Cardiac fibroblast (primary cell): Measurements from ENCODE around the gene TBCCD1.
"Not testable (repeated sequence)": the region's sequence is repeated elsewhere in the genome, so short reads cannot be mapped to it uniquely, and the experiment has no call there.

Experiments
- DNase-seq, 2 donors: peaks; one replicate each; pipeline versions ENCODE4 v3.0.0 to v3.0.0-alpha.2; 2010; ENCODE audit warnings: low read depth in 2 of 2
- H3K4me3 ChIP-seq, 2 donors: replicated peaks in 1 of 2; 1 replicate in 1 of 2; 2 replicates in 1 of 2; pipeline ENCODE4 v1.5.1; 2011; ENCODE audit warnings: low read depth in 2 of 2, low read length in 2 of 2, mild to moderate bottlenecking in 2 of 2, moderate library complexity in 1 of 2
- TF ChIP-seq, protein P1 (sequence below): IDR thresholded peaks from one replicate; pipeline ENCODE4 v1.5.1; 2011; ENCODE audit warnings: low read depth, mild to moderate bottlenecking, low read length, inconsistent platforms

TBCCD1 gene

DNA sequence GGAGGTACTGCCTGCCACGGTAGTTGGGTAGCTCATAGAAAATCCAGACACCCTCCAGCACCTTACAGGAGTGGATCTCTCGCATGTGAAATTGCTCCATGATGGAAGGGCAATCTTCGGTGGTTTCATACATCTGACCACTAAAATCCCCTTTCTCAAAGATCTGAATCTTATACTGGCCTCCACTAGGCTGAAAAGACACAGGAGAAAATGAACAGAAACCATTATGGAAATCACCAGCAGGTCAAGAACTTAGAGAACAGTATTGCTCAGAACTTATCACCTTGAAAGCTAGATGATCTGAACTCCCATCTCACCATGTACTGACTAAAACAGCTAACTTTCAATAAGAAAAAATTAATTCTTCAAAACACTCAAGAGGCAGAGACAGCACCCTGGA is 28.4 kb downstream of the TBCCD1 start:
- no peak for DNase-seq
- TF ChIP-seq, protein P1, sequence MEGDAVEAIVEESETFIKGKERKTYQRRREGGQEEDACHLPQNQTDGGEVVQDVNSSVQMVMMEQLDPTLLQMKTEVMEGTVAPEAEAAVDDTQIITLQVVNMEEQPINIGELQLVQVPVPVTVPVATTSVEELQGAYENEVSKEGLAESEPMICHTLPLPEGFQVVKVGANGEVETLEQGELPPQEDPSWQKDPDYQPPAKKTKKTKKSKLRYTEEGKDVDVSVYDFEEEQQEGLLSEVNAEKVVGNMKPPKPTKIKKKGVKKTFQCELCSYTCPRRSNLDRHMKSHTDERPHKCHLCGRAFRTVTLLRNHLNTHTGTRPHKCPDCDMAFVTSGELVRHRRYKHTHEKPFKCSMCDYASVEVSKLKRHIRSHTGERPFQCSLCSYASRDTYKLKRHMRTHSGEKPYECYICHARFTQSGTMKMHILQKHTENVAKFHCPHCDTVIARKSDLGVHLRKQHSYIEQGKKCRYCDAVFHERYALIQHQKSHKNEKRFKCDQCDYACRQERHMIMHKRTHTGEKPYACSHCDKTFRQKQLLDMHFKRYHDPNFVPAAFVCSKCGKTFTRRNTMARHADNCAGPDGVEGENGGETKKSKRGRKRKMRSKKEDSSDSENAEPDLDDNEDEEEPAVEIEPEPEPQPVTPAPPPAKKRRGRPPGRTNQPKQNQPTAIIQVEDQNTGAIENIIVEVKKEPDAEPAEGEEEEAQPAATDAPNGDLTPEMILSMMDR: no peak
- no peak overlapping the region for H3K4me3 ChIP-seq

DNA sequence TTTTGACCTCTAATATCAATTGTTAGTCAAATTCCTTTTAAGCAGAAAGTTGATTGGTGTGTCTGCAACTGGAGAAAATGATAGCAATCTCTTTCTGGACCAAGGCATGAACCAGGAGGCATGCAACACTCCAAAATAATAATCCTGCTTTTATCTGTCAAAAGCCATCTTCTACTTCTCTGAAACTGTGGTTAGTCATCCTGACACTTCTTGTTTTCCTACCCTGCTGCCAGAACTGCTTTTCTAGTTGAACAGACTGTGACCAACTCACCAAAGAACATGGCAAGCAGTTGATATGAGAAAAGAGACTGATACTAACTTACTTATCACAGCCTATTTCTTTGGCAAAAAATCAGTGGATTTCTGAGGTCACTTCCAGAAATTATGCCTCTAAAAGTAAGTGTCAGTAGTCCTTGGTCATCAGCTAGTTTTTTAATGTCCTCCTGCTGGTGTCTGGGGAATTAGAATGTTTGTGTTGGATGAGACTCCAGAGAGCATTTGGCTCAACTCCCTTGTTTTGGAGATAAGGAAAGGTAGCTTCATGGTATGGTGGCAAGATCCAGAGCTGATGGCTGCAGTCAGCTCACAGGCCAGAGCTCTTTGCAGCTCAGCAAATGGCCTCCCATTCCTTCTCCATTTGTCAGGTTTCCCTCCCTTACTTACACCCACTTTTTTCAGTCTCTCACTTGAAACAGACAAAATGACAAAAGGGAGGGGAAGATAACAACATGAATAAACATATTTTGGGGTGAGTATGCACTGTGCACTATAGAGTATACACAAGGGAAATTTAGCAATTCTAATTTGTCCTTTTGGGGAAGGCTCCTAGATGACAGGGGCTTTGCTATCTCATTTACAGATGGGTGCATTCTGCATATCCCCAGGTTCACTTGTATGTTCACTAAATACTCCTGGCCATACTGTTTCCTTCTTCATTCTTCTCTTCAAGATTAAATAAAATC is 30.0 kb downstream of the TBCCD1 start:
- DNase-seq: peak; percentile 32 to 42
- TF ChIP-seq, protein P1: no peak
- no peak overlapping the region for H3K4me3 ChIP-seq

DNA sequence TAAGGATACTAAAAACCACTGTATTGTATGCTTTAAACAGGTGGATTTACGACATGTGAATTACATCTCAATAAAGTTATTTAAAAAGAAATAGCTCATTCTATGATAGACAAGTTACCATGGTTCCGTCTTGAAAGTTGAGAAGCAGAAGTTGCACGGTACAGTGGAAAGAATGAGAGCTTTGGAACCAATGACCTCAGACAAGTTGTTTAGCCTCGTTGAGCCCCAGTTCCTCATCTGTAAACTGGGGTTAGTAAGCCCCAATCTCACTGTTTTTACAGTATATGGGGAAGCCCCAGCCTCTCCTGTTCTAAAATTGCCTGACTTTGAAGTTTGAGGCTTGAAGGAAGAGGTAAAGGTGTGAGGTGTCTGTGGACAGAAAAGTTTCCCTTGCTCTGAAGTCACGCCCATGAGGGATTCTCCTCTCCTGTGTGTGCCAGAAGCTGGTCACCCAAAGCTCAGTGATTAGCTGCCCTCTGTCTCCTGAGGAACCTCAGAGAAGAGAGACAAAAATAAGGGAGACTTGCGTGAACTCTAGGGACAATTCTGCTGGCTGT is 32.9 kb downstream of the TBCCD1 start:
- TF ChIP-seq, protein P1: no peak
- no peak for DNase-seq

DNA sequence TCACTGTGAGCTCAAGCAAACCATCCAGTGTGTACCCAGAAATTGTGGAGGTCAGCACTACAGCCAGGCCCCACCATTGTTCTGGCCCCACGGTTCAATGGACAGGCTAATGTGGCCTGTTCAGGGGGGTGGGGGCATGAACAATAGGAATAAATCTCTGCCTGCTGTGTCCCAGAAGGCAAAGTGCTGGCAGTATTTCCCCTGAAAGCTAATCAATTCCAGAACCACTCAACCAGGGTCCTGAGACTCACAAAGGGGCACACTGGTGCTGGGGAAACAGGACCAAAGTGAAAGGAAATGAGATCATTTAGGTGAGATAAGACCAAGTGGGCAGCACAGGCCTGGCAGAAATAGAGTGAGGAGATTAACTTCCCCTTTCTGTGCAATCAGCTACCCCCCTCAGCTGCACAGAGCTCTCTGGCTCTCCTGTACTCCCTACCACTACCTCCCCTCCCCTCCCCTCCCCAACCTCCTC is 34.5 kb downstream of the TBCCD1 start:
- H3K4me3 ChIP-seq: no peak overlapping the region
- TF ChIP-seq, protein P1: no peak
- no peak for DNase-seq

More for the DNA sequence above, 32.9 kb downstream of the TBCCD1 start:
- H3K4me3 ChIP-seq: no peak overlapping the region

DNA sequence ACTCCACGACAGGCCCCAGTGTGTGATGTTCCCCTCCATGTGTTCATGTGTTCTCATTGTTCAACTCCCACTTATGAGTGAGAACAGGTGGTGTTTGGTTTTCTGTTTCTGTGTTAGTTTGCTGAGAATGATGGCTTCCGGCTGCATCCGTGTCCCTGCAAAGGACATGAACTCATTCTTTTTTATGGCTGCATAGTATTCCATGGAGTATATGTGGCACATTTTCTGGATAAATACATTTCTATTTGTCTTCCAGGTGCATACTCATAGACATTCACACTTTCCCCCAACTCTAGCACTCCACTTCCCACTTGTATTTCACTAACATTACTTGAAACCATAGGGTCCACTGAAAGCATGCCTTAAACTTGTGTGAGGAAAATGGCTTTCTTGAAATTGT is 35.4 kb downstream of the TBCCD1 start:
- not testable (repeated sequence) for H3K4me3 ChIP-seq, DNase-seq

DNA sequence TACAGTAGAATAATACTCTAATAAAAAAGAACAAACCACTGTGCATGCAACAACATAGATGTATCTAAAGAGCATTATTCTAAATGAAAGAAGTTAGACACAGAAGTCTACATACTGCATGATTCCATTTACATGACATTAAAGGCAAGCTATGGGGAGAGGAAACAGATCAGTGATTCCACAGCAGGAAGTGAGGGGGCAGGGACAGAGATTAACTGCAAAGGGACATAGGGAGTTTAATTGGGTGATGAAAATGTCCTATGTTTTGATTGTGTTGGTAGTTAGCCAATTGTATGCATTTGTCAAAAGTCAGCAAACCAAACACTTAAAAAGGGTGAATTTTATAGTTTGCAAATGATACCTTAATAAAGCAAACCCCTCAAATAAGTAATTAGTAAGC is 36.7 kb downstream of the TBCCD1 start:
- H3K4me3 ChIP-seq: no peak overlapping the region
- DNase-seq: no peak
- TF ChIP-seq, protein P1: no peak
